Right renal cortex interstitium (tissue), 3 donors: ENCODE data around the gene CPXM2. TPM values are rescaled to one million over a fixed set of nuclear protein-coding genes. Genes with fewer than 3 reads are reported as not detected.

Experiments used
- DNase-seq, 3 donors: peaks; one replicate each; pipeline ENCODE4 v3.0.0-alpha.2; 2013; ENCODE audit warnings: low read depth in 3 of 3, low spot score in 2 of 3
- polyA plus RNA-seq, 3 donors: library from polyadenylated mRNA; unstranded; fragments of 120-200 nt; gene quantifications; one replicate each; pipeline ENCODE4 v1.2.1, GENCODE V29; 2013; ENCODE audit not compliant: insufficient read length in 3 of 3

The CPXM2 gene
- polyA plus RNA-seq, 3 donors, result 4.3 to 6.4 (median 5.4) TPM

- DNase-seq, result no peak
These were observed 86.9 kb downstream of the CPXM2 start for GRCh38 chr10:123804716-123805115.

GRCh38 chr10:123800821-123801220 lies 90.8 kb downstream of the CPXM2 start:
- DNase-seq, result no peak

GRCh38 chr10:123800289-123800688 lies 91.3 kb downstream of the CPXM2 start:
- DNase-seq, result no peak

- no peak for DNase-seq
These were observed 92.8 kb downstream of the CPXM2 start for GRCh38 chr10:123798856-123799255.

- DNase-seq, result no peak
These were observed 93.8 kb downstream of the CPXM2 start for GRCh38 chr10:123797813-123798212.

- DNase-seq, result no peak
These were observed 94.9 kb downstream of the CPXM2 start for GRCh38 chr10:123796736-123797135.

GRCh38 chr10:123795846-123796590 lies 95.6 kb downstream of the CPXM2 start:
- DNase-seq, result no peak

- DNase-seq, result no peak
These were observed 96.3 kb downstream of the CPXM2 start for GRCh38 chr10:123795196-123795780.

GRCh38 chr10:123792248-123792978 lies 99.2 kb downstream of the CPXM2 start:
- DNase-seq, result no peak

GRCh38 chr10:123790132-123790885 lies 101.3 kb downstream of the CPXM2 start:
- no peak for DNase-seq

GRCh38 chr10:123788981-123789380 lies 102.6 kb downstream of the CPXM2 start:
- no peak for DNase-seq

- DNase-seq, result no peak
These were observed 104.0 kb downstream of the CPXM2 start for GRCh38 chr10:123787566-123787965.

- no peak for DNase-seq
These were observed 104.7 kb downstream of the CPXM2 start for GRCh38 chr10:123786896-123787295.

GRCh38 chr10:123786306-123786705 lies 105.3 kb downstream of the CPXM2 start:
- DNase-seq, result no peak

GRCh38 chr10:123784646-123785045 lies 107.0 kb downstream of the CPXM2 start:
- DNase-seq, result no peak

GRCh38 chr10:123784216-123784615 lies 107.4 kb downstream of the CPXM2 start:
- no peak for DNase-seq

- no peak for DNase-seq
These were observed 108.3 kb downstream of the CPXM2 start for GRCh38 chr10:123783296-123783695.

GRCh38 chr10:123782549-123782948 lies 109.1 kb downstream of the CPXM2 start:
- no peak for DNase-seq

GRCh38 chr10:123781956-123782500 lies 109.6 kb downstream of the CPXM2 start:
- DNase-seq, result no peak

- no peak for DNase-seq
These were observed 110.2 kb downstream of the CPXM2 start for GRCh38 chr10:123781324-123781900.
